GM18873 (cell line): ENCODE measurements around the gene NAPSA.
"Not testable (repeated sequence)": the region's sequence is repeated elsewhere in the genome, so short reads cannot be mapped to it uniquely, and the experiment has no call there.

ENCODE experiments used
- ATAC-seq: cut with Tn5 transposase; IDR thresholded peaks from one replicate; pipeline ENCODE4 v1.9.1; 2021; ENCODE audit warnings: mild to moderate bottlenecking, moderate library complexity, moderate number of reproducible peaks; ENCODE audit not compliant: unreplicated experiment, low FRiP score

The NAPSA gene

DNA sequence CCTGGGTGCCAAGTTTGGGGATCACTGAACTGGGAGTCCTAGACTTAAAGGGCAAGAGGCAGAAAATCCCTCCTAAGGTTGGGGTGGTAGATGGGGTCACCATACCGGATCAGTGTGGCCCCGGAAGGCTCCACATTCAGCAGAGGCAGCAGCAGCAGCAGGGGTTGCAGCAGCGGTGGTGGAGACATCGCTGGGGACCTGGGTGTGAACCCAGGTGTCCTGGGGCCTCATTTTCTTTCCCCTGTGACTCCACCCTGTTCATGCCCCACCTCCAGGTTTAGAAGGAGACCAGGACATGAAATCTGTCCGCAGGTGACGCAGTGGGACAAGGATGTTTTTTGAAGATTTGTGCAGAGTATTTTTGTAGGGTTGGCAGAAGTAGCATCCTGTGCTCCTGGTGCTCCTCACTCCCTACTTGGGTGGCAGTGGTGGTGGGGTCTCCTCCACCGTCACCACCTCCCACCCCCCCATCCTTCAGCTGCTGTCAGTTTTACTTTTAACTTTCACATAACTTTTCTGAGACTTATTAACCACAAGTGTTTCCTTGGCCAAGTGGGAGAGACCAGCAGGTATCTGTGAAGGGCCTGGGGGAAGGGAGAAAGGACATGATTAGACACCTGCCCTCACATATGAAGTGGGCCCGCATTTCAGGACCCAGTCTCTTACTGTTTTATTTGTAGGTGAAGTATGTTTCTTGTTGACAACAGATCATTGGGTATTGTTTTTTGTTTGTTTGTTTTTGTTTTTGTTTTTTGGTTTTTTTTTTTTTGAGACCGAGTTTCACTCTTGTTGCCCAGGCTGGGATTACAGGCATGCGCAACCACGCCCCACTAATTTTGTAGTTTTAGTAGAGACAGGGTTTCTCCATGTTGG lies at the start of gene NAPSA:
TSS of gene NAPSA (minus strand) at position 206 of the 873 bp plus-strand sequence. CDS start at position 188, 18 bp downstream.
- ATAC-seq = no peak

DNA sequence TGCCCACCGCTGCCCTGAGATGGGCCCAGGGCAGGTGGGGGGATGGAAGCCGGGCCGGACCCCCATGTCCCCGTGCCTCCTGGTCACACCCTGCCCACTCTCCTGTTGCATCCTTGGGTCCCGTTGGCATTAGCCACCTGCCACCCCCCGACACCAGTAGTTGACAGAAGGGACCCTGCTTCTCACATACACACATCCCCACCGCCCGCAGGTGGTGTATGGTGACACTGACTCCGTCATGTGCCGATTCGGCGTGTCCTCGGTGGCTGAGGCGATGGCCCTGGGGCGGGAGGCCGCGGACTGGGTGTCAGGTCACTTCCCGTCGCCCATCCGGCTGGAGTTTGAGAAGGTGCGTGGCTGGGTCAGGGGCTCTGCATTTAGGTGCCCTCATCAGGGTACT lies 48.1 kb upstream of the NAPSA start:
- no peak for ATAC-seq

DNA sequence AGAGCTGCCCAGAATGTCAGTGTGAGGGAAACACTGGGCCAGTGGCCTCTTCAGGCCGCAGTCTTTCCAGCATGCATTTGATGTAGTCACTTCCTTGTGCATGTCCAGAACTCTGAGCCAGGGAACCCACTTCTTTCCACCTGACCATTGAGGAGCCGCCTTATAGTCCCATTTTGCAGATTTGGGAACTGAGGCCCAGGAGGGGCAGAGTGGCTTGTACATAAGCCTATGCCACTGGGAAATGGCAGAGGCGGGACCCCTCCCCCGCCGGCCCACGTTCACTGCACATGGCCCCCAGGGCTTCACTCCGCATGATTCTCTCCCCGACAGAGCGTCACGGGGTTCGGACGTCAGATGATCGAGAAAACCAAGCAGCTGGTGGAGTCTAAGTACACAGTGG lies 47.7 kb upstream of the NAPSA start:
- no peak for ATAC-seq

DNA sequence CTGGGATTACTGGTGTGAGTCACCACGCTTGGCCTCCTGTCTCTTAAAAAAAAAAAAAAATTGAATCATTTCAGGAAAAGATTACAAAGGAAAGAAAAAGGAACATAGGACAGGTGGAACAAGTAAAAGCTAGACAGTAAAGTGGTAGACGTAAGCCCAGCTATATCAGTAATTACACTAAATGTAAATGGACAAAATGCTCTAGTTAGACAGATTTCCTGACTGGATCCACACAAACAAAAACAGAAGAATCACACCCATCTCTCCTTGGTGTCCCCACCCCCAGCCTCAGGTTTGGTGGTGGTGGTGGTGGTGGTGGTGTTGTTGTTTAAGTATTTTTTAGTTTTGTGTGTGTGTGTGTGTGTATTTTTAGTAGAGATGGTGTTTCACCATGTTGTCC lies 47.0 kb upstream of the NAPSA start:
- ATAC-seq = no peak

DNA sequence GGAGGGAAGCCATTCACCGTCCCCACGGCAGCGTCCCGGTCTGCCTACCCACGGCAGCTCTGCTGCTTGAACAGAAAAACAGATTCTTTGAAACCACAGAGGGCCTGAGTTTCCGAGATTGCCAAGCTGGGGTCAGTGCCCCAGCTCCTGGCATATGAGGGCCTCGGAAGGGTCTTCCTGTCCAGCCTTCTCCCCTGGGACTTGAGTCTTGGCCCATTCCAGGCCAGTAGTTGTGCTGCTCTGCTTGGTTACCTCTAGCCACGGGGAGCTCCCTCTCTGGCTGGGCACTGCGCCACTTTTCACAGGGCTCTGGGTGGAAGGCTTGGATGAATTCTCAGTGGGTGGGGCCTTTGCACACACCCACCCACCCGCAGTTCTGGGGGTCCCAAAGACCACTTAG lies 44.7 kb upstream of the NAPSA start:
- ATAC-seq = no peak

DNA sequence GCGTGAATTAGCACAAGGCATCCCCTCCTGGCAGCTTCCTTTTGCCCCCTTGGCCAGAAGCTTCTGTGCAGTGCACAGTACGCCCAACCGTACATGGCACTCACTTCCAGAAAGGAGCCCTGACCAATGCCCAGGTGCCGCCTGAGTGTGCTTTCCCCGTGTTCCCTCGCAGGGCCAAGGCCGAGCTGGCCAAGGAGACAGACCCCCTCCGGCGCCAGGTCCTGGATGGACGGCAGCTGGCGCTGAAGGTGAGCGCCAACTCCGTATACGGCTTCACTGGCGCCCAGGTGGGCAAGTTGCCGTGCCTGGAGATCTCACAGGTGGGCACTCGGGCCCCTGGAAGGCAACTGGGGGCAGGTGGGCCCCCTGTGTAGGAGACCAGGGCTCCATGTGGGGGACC lies 43.9 kb upstream of the NAPSA start:
- no peak for ATAC-seq

DNA sequence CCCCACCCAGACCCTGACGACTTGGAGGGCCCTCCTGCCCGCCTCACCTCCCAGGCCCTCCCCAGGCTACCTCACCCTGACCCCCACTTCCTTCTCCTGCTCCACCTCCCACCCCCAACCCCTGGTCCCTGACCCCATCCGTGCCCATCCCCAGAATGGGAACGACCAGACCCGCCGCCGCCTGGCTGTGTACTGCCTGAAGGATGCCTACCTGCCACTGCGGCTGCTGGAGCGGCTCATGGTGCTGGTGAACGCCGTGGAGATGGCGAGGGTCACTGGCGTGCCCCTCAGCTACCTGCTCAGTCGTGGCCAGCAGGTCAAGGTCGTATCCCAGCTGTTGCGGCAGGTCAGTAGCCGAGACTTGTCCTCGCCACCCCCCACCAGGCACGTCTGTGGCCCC lies 41.4 kb upstream of the NAPSA start:
- no peak for ATAC-seq

DNA sequence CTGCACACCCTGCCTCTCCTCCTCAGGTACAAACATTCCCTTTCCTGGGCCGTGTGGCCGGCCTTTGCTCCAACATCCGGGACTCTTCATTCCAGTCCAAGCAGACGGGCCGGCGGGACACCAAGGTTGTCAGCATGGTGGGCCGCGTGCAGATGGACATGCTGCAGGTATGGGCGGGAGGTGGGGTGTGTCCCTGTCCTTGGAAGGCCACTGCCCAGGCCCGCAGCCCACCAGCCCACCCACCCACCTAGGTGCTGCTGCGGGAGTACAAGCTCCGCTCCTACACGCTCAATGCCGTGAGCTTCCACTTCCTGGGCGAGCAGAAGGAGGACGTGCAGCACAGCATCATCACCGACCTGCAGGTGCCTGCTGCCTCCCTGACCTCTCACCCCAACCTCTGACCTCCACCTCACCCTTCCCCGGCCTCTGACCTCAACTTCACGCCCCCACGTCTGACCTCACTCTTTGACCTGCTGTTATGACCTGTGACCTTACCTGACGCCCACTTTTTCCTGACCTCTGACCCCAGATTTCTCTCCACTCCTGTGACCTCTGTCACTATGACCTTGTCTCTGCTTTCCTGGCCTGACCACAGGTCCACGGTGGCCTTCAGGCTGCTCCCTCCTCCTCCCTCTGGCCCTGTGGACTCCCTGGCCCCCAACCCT lies 40.8 kb upstream of the NAPSA start:
- no peak for ATAC-seq

DNA sequence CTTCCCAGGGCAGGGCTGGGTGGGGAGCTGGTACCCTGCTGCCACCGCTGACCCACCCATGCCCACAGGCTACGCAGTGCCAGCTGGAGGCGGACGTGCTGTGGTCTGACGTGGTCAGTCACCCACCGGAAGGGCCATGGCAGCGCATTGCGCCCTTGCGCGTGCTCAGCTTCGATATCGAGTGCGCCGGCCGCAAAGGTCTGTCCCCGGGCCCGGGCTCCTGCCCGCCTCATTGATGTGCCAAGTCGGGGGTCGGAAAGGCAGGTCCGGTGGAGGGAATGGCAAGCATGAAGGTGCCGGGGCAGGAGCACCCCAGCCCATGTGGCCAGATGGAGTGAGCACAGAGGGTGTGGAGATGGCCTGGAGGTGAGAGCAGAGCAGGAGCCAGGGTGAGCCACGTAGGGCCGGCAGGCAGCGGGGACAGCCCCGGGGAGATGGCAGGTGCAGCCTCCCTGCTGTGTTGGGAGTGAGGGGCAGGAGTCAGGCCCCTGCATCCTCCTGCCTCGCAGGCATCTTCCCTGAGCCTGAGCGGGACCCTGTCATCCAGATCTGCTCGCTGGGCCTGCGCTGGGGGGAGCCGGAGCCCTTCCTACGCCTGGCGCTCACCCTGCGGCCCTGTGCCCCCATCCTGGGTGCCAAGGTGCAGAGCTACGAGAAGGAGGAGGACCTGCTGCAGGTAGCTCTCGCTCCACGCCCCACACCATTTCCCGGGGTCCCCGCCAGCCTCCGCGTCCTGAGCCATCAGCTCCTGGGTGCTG lies 37.3 kb upstream of the NAPSA start:
- no peak for ATAC-seq

DNA sequence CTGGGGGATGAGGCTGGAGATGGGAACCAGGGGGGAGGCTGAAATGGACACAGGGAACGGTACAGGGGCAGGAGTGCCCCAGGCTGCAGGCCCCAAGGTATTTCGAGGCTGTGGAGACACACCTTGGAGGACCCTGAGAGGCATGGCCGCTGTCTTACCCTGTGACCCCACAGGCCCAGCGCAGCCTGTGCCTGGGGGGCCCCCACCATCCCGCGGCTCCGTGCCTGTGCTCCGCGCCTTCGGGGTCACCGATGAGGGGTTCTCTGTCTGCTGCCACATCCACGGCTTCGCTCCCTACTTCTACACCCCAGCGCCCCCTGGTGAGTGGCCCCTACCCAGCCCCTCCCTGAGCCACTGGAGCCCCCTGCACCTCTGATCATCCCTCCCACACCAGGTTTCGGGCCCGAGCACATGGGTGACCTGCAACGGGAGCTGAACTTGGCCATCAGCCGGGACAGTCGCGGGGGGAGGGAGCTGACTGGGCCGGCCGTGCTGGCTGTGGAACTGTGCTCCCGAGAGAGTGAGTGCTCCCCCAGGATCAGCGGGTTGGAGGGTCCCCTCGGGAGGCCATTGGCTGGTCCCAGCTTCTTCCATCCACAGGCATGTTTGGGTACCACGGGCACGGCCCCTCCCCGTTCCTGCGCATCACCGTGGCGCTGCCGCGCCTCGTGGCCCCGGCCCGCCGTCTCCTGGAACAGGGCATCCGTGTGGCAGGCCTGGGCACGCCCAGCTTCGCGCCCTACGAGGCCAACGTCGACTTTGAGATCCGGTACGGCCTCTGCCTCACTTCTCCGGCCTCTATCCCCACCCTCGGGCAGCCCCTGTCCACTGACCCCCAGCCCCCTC lies 36.4 kb upstream of the NAPSA start:
- no peak for ATAC-seq

DNA sequence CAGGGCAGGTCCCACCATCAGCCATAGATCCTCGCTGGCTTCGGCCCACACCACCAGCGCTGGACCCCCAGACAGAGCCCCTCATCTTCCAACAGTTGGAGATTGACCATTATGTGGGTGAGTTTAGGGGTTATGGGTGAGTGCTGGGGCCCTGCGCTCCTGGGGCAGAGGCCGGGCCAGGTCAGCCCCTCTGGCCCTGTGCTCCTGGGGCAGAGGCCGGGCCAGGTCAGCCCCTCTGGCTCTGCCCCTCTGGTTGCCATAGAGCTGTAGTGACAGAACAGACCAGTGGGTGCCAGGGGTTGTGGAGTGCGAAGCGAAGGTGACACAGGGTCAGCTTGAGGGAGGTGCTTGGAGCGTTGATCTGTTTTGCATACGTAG lies 33.9 kb upstream of the NAPSA start:
- ATAC-seq = no peak

DNA sequence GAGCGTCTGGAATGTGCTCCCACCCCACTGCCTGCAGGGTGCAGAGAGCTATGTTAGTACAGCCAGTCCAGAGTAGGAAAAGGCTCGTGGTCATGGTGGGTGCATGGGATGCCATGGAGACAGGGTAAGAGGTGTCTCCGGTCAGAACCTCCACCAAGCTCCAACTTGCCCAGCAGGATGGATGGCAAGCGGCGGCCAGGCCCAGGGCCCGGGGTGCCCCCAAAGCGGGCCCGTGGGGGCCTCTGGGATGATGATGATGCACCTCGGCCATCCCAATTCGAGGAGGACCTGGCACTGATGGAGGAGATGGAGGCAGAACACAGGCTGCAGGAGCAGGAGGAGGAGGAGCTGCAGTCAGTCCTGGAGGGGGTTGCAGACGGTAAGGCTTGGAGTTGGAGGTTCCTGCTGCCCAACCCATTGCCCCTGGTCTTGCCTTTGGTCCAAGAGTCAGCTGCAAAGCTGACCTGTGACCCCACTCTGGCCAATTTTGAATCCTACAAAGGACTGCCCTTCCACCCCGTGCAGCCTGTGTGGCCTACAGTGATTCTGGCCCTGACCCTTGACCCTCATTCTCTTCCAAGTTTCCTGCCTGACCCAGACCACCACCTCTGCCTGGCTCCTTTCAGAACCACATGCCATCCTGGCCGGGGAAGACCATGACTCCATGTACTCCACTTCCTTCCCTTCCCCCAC lies 33.4 kb upstream of the NAPSA start:
- no peak for ATAC-seq

DNA sequence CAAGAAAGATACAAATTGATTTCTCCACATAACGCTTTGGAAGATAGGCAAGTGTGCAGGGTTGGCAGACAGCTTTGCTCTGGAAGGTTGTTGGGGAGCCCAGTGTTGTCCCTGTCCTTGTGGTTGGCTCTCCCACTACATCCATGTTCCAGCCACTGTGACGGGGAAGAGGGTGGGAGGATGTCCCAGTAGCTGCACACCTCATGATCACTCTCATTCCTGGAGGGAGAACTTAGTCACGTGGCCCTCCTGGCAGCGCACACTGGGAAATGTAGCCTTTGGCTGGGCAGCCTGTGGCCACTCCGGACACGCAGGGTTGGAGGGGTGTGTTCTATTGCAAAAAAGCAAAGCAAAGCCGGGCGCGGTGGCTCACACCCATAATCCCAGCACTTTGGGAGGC lies 28.6 kb upstream of the NAPSA start:
- ATAC-seq = no peak

DNA sequence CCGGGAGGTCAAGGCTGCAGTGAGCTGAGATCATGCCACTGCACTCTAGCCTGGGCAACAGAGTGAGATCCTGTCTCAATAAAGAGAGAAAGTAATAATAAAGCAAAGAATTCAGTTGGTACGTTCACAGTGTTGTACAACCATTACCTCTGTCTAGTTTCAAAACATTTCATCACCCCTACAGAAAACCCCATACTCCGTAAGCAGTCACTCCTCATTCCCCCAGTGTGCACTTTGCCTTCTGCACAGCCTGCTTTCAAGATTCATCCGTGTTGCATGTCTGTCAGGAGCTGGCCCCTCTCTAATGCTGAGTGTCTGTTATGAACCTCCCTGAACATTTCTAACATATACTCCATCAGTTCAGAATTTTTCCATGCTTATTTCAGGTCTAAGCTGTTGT lies 28.1 kb upstream of the NAPSA start:
- ATAC-seq = no peak

DNA sequence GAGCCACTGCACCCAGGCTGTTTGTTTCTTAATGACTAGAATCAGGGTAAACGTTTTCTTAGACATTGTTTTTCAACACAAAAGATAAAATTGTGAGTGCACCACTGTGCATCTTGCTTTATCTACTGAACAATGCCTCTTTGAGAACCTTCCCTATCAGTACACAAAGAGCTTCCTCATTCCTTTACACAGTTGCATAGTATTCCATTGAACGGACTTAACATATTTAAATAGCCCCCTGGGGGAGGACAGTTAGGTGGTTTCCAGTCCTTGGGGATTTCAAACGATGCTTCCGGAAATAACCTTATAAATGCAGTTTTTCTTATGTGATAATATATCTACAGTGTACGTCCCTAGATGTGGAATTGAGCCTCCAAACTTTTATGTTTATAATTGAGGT lies 27.3 kb upstream of the NAPSA start:
- ATAC-seq = no peak

DNA sequence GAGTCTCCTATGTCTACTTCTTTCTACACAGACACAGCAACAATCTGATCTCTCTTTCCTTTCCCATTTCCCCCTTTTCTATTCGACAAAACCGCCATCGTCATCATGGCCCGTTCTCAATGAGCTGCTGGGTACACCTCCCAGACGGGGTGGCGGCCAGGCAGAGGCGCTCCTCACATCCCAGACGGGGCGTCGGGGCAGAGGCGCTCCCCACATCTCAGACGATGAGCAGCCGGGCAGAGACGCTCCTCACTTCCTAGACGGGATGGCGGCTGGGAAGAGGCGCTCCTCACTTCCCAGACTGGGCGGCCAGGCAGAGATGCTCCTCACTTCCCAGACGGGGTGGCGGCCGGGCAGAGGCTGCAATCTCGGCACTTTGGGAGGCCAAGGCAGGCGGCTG lies 25.5 kb upstream of the NAPSA start:
- not testable (repeated sequence) for ATAC-seq

DNA sequence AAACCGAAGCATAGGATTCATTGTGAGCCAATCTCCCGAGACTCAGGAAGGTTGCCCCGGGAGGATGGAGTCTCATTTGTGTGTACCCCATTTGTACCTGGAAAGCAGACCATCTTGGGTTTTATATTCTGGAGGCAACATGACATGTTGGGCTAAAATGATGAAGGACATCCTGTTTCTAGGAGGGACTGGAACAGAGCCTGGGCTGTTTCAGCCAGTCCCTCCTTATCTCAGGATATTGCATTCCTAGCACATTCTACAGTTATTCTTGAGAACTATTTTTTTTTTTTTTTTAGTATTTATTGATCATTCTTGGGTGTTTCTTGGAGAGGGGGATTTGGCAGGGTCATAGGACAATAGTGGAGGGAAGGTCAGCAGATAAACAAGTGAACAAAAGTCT lies 24.9 kb upstream of the NAPSA start:
- not testable (repeated sequence) for ATAC-seq

DNA sequence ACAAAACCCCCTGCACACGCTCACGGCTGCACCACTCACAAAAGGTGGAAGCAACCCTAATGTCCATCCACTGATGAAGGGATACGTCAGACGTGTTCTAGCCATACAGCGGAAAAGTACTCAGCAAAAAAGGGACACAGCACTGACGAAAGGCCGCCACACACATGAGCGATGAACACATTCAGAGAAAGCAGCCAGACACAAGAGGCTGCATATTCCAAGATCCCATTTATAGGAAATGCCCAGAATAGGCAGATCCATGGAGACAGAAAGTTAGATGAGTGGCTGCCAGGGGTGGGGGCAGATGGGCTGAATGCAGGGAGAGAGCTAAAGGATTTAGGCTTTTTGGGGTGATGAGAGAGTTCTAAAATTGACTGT lies 22.4 kb upstream of the NAPSA start:
- no peak for ATAC-seq

DNA sequence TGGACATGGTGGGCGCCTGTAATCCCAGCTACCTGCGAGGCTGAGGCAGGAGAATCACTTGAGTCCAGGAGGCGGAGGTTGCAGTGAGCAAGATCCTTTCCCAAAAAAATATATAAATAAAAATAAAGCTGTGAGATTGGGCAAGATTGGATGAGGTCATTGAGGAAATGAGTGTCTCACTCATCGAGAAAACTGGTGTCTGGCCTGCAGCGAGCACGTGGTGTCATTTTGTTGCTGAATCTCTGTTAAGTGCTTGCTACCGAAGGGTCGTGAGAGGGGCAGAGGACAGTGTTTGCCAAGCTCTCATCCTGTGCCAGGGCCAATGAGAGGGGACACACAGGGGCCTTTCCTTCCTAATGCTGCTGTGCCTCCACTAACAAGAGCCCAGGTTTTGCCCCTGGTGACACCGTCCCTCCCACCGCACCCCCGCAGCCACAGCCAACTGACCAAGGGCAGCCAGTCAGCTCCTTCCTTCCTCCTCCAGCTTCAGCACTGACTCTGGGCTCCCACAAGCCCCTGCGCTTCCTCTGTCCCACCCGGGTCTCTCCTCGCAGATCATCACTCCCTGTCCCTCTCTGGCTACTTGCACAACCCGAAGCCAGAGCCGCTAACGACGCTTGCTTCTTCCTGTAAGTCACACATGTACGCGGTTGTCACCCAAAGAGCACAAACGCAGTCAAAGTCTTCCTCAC lies 21.9 kb upstream of the NAPSA start:
- ATAC-seq = no peak
